ENCODE measurements around the gene ITGB2. TPM values are rescaled to one million over a fixed set of nuclear protein-coding genes. Genes with fewer than 3 reads are reported as not detected.
A peak's percentile ranks its signal among the peaks of the same experiment; 100 is the strongest.

ITGB2 gene
- total RNA-seq, 2 donors from 2014 or later: 1.6 to 2.3 TPM

DNA sequence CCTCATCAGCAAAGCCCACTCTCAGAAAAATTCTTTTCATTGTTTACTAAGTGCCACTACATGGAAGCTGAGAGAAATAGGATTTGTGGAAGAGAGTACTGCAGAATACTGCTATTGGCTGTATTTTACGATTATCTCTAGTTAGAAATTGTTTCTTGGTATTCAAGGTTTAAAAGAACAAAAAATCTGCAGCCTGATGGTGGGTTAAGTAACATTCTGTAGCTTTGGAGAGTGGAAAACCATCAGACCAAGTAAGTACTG is 74.5 kb downstream of the ITGB2 start:
- H3K4me3 Mint-ChIP-seq: peak overlapping the region; percentile 48
- no peaks in the 10 kb centered on the region for H3K27me3 ChIP-seq (ENCODE audit: control insufficient read depth, insufficient read depth, low read length, poor library complexity, severe bottlenecking)
- TF ChIP-seq, protein P1, sequence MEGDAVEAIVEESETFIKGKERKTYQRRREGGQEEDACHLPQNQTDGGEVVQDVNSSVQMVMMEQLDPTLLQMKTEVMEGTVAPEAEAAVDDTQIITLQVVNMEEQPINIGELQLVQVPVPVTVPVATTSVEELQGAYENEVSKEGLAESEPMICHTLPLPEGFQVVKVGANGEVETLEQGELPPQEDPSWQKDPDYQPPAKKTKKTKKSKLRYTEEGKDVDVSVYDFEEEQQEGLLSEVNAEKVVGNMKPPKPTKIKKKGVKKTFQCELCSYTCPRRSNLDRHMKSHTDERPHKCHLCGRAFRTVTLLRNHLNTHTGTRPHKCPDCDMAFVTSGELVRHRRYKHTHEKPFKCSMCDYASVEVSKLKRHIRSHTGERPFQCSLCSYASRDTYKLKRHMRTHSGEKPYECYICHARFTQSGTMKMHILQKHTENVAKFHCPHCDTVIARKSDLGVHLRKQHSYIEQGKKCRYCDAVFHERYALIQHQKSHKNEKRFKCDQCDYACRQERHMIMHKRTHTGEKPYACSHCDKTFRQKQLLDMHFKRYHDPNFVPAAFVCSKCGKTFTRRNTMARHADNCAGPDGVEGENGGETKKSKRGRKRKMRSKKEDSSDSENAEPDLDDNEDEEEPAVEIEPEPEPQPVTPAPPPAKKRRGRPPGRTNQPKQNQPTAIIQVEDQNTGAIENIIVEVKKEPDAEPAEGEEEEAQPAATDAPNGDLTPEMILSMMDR (conservative IDR thresholded peaks at IDR 0.05): no peak
- H3K27ac ChIP-seq (ENCODE audit: low read depth, low read length): no peak overlapping the region
- 75 to 80% methylated on average over 1 of the region's 1 CpG for WGBS, 2 experiments (ENCODE audit: insufficient coverage in 1 of 2, insufficient read length in 1 of 2)
- no peaks in the 10 kb centered on the region for H3K9me3 Mint-ChIP-seq
- H3K4me3 ChIP-seq (ENCODE audit: low read length): no peak overlapping the region
- peaks cover 22% of the 10 kb centered on the region for H3K36me3 ChIP-seq (ENCODE audit: control insufficient read depth, insufficient read depth, low read length)
- DNase-seq: no peak
- no peaks in the 10 kb centered on the region for H3K9me3 ChIP-seq (ENCODE audit: control insufficient read depth, low read length)
- peaks cover 25% of the 10 kb centered on the region for H3K36me3 Mint-ChIP-seq (ENCODE audit: low read depth)
- H3K27ac Mint-ChIP-seq: no peak overlapping the region
- H3K4me1 ChIP-seq (ENCODE audit: control insufficient read depth, insufficient read depth, low read length): no peaks in the 10 kb centered on the region
- no peaks in the 10 kb centered on the region for H3K27me3 Mint-ChIP-seq (ENCODE audit: insufficient read depth)
- H3K9ac ChIP-seq (ENCODE audit: extremely low read depth, low read length, poor library complexity, severe bottlenecking): no peak overlapping the region
- peaks cover 11% of the 10 kb centered on the region for H3K4me1 Mint-ChIP-seq

- H3K36me3 ChIP-seq (ENCODE audit: control insufficient read depth, insufficient read depth, low read length): peaks cover 17% of the 10 kb centered on the region
- no peak overlapping the region for H3K27ac Mint-ChIP-seq
- H3K9ac ChIP-seq (ENCODE audit: extremely low read depth, low read length, poor library complexity, severe bottlenecking): no peak overlapping the region
- H3K36me3 Mint-ChIP-seq (ENCODE audit: low read depth): peaks cover 20% of the 10 kb centered on the region
- H3K4me1 ChIP-seq (ENCODE audit: control insufficient read depth, insufficient read depth, low read length): no peaks in the 10 kb centered on the region
- no peaks in the 10 kb centered on the region for H3K27me3 Mint-ChIP-seq (ENCODE audit: insufficient read depth)
- DNase-seq: peak; percentile 95
- no peak overlapping the region for H3K4me3 ChIP-seq (ENCODE audit: low read length)
- peaks cover 12% of the 10 kb centered on the region for H3K4me1 Mint-ChIP-seq
- TF ChIP-seq, protein P1 (conservative IDR thresholded peaks at IDR 0.05): peak; percentile 73
- H3K27me3 ChIP-seq (ENCODE audit: control insufficient read depth, insufficient read depth, low read length, poor library complexity, severe bottlenecking): no peaks in the 10 kb centered on the region
- 44 to 53% methylated on average over 21 to 34 of the region's 34 CpGs for WGBS, 2 experiments (ENCODE audit: insufficient coverage in 1 of 2, insufficient read length in 1 of 2)
- peak overlapping the region; percentile 48 for H3K4me3 Mint-ChIP-seq
- no peak overlapping the region for H3K27ac ChIP-seq (ENCODE audit: low read depth, low read length)
- H3K9me3 Mint-ChIP-seq: no peaks in the 10 kb centered on the region
- no peaks in the 10 kb centered on the region for H3K9me3 ChIP-seq (ENCODE audit: control insufficient read depth, low read length)
Observed at GRCh38 chr21:44845418-44846223, 75.1 kb downstream of the ITGB2 start.

DNA sequence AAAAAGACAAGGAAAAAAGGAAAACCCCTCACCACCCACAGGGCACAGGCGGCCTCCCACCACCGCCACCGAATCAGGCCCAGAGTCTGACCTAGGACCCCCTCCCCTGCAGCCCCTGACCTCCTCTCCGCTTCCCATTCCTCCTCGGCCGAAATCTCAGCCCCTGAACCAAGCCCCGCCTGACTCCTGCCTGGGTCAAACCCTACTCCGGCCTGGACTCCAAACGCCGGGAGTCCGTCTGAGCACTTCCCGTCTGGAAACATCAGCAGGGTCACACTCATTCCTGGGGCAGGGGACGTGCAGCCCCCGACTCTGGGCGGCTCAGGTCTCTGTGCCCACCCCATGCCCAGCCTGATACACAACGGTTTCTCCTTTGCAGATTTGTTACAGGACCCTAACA is 76.4 kb downstream of the ITGB2 start:
- Mint-ChIP-seq H3K9me3 (no peaks in the 10 kb centered on the region), H3K4me1 (peaks cover 12% of the 10 kb centered on the region), H3K4me3 (peak overlapping the region; percentile 44), H3K27ac (no peak overlapping the region), H3K27me3 (ENCODE audit: insufficient read depth) (no peaks in the 10 kb centered on the region), H3K36me3 (ENCODE audit: low read depth) (peaks cover 8% of the 10 kb centered on the region)
- no peak overlapping the region for H3K4me3 ChIP-seq (ENCODE audit: low read length)
- H3K4me1 ChIP-seq (ENCODE audit: control insufficient read depth, insufficient read depth, low read length): no peaks in the 10 kb centered on the region
- TF ChIP-seq, protein P1 (conservative IDR thresholded peaks at IDR 0.05): no peak
- no peaks in the 10 kb centered on the region for H3K9me3 ChIP-seq (ENCODE audit: control insufficient read depth, low read length)
- H3K9ac ChIP-seq (ENCODE audit: extremely low read depth, low read length, poor library complexity, severe bottlenecking): no peak overlapping the region
- H3K27me3 ChIP-seq (ENCODE audit: control insufficient read depth, insufficient read depth, low read length, poor library complexity, severe bottlenecking): no peaks in the 10 kb centered on the region
- H3K27ac ChIP-seq (ENCODE audit: low read depth, low read length): no peak overlapping the region
- DNase-seq: peak; percentile 72
- peaks cover 3% of the 10 kb centered on the region for H3K36me3 ChIP-seq (ENCODE audit: control insufficient read depth, insufficient read depth, low read length)
- WGBS, 2 experiments (ENCODE audit: insufficient coverage in 1 of 2, insufficient read length in 1 of 2): 84 to 85% methylated on average over 8 to 16 of the region's 16 CpGs
